HG03558 (cell line): Measurements from ENCODE around the gene FLVCR1.

ENCODE experiments used
- ATAC-seq: cut with Tn5 transposase; IDR thresholded peaks from one replicate; pipeline ENCODE4 v1.9.1; 2021; ENCODE audit warnings: moderate number of reproducible peaks; ENCODE audit not compliant: unreplicated experiment; ENCODE audit errors: extremely low read depth

FLVCR1 gene

GRCh38 chr1:212942679-212943392 lies 84.8 kb downstream of the FLVCR1 start:
- no peak for ATAC-seq

- ATAC-seq = no peak
Measured at GRCh38 chr1:212943393-212943710, 85.3 kb downstream of the FLVCR1 start.

GRCh38 chr1:212944229-212944901 lies 86.3 kb downstream of the FLVCR1 start:
- ATAC-seq = no peak

GRCh38 chr1:212945056-212945455 lies 87.0 kb downstream of the FLVCR1 start:
- no peak for ATAC-seq

GRCh38 chr1:212945463-212946160 lies 87.5 kb downstream of the FLVCR1 start:
- ATAC-seq = no peak

- ATAC-seq = no peak
Measured at GRCh38 chr1:212946872-212947271, 88.8 kb downstream of the FLVCR1 start.
